ENCODE data around the gene KAT14. TPM values are rescaled to one million over a fixed set of nuclear protein-coding genes. Genes with fewer than 3 reads are reported as not detected.
A peak's percentile ranks its signal among the peaks of the same experiment; 100 is the strongest.

The KAT14 gene
- total RNA-seq, 1 experiment from 2014 or later = 16.4 TPM

DNA sequence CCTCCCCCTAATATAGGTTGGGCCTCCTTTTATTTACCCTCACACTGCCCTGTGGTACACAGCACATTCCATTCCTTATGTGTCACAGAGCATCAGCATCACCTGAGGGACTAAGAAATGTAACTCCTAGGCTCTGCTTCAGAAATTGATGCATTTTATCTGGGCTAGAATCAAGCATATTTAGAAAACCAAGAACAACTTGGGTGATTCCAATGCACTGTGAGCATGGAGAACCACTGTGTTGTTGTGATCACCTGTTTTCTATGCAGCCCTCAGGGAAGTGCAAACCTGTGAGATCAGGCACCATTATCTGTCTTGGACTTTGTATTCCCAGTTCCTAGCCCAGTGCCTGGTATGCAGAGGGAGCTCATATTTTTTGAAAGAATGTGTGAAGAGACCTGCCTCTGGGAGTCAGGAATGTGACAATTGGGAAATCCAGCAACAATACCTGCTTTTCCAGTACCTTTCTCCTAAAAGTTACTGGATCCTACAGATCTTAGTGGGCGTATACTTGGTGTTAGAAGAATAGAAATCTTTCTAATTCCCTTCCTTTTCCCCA, 7.0 kb downstream of the KAT14 start:
- ChIA-PET POLR2A (interaction anchor here (0.9 to 1.3 kb wide), 7 partner anchors 8 to 143 kb away, joined by 3 to 5 read pairs (median 4); partner anchors contain the start of gene OVOL2), CTCF (interaction anchor here (0.7 kb wide), 1 partner anchor 107 kb away, joined by 3 read pairs; no protein-coding TSS in a partner anchor)
- BruUV-seq (replicated peaks) = no TSS peak
- TF ChIP-seq, protein P1, sequence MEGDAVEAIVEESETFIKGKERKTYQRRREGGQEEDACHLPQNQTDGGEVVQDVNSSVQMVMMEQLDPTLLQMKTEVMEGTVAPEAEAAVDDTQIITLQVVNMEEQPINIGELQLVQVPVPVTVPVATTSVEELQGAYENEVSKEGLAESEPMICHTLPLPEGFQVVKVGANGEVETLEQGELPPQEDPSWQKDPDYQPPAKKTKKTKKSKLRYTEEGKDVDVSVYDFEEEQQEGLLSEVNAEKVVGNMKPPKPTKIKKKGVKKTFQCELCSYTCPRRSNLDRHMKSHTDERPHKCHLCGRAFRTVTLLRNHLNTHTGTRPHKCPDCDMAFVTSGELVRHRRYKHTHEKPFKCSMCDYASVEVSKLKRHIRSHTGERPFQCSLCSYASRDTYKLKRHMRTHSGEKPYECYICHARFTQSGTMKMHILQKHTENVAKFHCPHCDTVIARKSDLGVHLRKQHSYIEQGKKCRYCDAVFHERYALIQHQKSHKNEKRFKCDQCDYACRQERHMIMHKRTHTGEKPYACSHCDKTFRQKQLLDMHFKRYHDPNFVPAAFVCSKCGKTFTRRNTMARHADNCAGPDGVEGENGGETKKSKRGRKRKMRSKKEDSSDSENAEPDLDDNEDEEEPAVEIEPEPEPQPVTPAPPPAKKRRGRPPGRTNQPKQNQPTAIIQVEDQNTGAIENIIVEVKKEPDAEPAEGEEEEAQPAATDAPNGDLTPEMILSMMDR (IDR thresholded peaks at IDR 0.05; ENCODE audit: unreplicated experiment) = no peak
- H3K4me1 Mint-ChIP-seq (ENCODE audit: insufficient read depth, unreplicated experiment) = peaks cover 11% of the 10 kb centered on the region
- H3K27ac Mint-ChIP-seq (ENCODE audit: low read depth, unreplicated experiment) = no peak overlapping the region
- no peak for DNase-seq (ENCODE audit: unreplicated experiment)
- H3K27me3 Mint-ChIP-seq (ENCODE audit: insufficient read depth, unreplicated experiment) = no peaks in the 10 kb centered on the region
- intact Hi-C loops (cut with micrococcal nuclease) = no loop called here
- peaks cover 56% of the 10 kb centered on the region for H3K36me3 Mint-ChIP-seq (ENCODE audit: insufficient read depth, unreplicated experiment)
- H3K4me3 Mint-ChIP-seq (ENCODE audit: unreplicated experiment) = no peak overlapping the region
- no peaks in the 10 kb centered on the region for H3K9me3 Mint-ChIP-seq (ENCODE audit: unreplicated experiment)

GRCh38 chr20:18154342-18154741, 16.7 kb downstream of the KAT14 start:
- ChIA-PET POLR2A (interaction anchor here (0.8 to 1.1 kb wide), 3 partner anchors 10 to 183 kb away, joined by 3 to 5 read pairs (median 3); no protein-coding TSS in a partner anchor), CTCF (interaction anchor here (0.6 to 1.0 kb wide), 3 partner anchors 14 to 139 kb away, joined by 3 to 5 read pairs (median 3); no protein-coding TSS in a partner anchor)
- Mint-ChIP-seq H3K4me3 (ENCODE audit: unreplicated experiment) (no peak overlapping the region), H3K27ac (ENCODE audit: low read depth, unreplicated experiment) (no peak overlapping the region), H3K9me3 (ENCODE audit: unreplicated experiment) (no peaks in the 10 kb centered on the region), H3K27me3 (ENCODE audit: insufficient read depth, unreplicated experiment) (no peaks in the 10 kb centered on the region), H3K36me3 (ENCODE audit: insufficient read depth, unreplicated experiment) (peaks cover 75% of the 10 kb centered on the region), H3K4me1 (ENCODE audit: insufficient read depth, unreplicated experiment) (no peaks in the 10 kb centered on the region)
- intact Hi-C loops (cut with micrococcal nuclease) = no loop called here
- no peak for DNase-seq (ENCODE audit: unreplicated experiment)
- TF ChIP-seq, protein P1 (IDR thresholded peaks at IDR 0.05; ENCODE audit: unreplicated experiment) = no peak
- no TSS peak for BruUV-seq (replicated peaks)

DNA sequence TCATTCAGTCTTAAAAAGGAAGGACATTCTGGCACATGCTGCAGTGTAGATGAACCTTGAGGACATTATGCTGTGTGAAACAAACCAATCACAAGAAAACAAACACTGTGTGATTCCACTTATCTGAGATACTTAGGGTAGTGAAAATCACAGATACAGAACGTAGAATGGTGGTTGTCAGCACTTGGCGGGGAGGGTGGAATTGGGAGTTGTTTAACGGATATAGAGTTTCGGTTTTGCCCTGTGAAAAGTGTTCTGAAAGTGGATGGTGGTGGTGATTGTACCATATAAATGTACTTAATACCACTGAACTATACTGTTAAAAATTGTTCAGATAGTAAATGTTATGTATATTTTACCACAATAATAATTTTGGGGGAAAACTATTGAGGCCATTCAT, 18.4 kb downstream of the KAT14 start:
- H3K9me3 Mint-ChIP-seq (ENCODE audit: unreplicated experiment) = no peaks in the 10 kb centered on the region

GRCh38 chr20:18164356-18164755, 26.7 kb downstream of the KAT14 start:
- Mint-ChIP-seq H3K9me3 (ENCODE audit: unreplicated experiment) (no peaks in the 10 kb centered on the region), H3K4me3 (ENCODE audit: unreplicated experiment) (no peak overlapping the region), H3K36me3 (ENCODE audit: insufficient read depth, unreplicated experiment) (peaks cover 62% of the 10 kb centered on the region), H3K4me1 (ENCODE audit: insufficient read depth, unreplicated experiment) (peaks cover 20% of the 10 kb centered on the region), H3K27me3 (ENCODE audit: insufficient read depth, unreplicated experiment) (no peaks in the 10 kb centered on the region), H3K27ac (ENCODE audit: low read depth, unreplicated experiment) (peak overlapping the region; percentile 52)
- TF ChIP-seq, protein P1 (IDR thresholded peaks at IDR 0.05; ENCODE audit: unreplicated experiment) = no peak
- ChIA-PET POLR2A (interaction anchor here (1.7 kb wide), 1 partner anchor 11 kb away, joined by 3 read pairs; no protein-coding TSS in a partner anchor), CTCF (interaction anchor here (0.7 kb wide), 1 partner anchor 13 kb away, joined by 7 read pairs; no protein-coding TSS in a partner anchor)
- intact Hi-C loops (cut with micrococcal nuclease) = no loop called here
- BruUV-seq (replicated peaks) = no TSS peak
- DNase-seq (ENCODE audit: unreplicated experiment) = peak; percentile 5

More for the DNA sequence above, 18.4 kb downstream of the KAT14 start:
- CTCF ChIA-PET = no interaction called here
- TF ChIP-seq, protein P1 (IDR thresholded peaks at IDR 0.05; ENCODE audit: unreplicated experiment) = no peak
- H3K4me3 Mint-ChIP-seq (ENCODE audit: unreplicated experiment) = no peak overlapping the region
- no peak for DNase-seq (ENCODE audit: unreplicated experiment)
- peaks cover 69% of the 10 kb centered on the region for H3K36me3 Mint-ChIP-seq (ENCODE audit: insufficient read depth, unreplicated experiment)
- no TSS peak for BruUV-seq (replicated peaks)
- intact Hi-C loops (cut with micrococcal nuclease) = no loop called here
- no peak overlapping the region for H3K27ac Mint-ChIP-seq (ENCODE audit: low read depth, unreplicated experiment)
- no peaks in the 10 kb centered on the region for H3K4me1 Mint-ChIP-seq (ENCODE audit: insufficient read depth, unreplicated experiment)
- no peaks in the 10 kb centered on the region for H3K27me3 Mint-ChIP-seq (ENCODE audit: insufficient read depth, unreplicated experiment)
- POLR2A ChIA-PET = no interaction called here
